Stomach (tissue), 9 donors: ENCODE results near the gene KCNIP4. TPM values are rescaled to one million over a fixed set of nuclear protein-coding genes. Genes with fewer than 3 reads are reported as not detected.

Experiments used
- DNase-seq, 2 donors: peaks; one replicate each; pipeline versions ENCODE4 v3.0.0 to v3.0.0-alpha.2; 2013 to 2019
- H3K27ac ChIP-seq, 5 donors: fragments of 200-600 bp in 4 of 5; sonication (generic) in 4 of 5; one replicate each; pipeline ENCODE4 v1.5.1; 2013 to 2019; ENCODE audit warnings: mild to moderate bottlenecking in 1 of 5, moderate library complexity in 1 of 5
- H3K27me3 ChIP-seq, 3 donors: fragments of 200-600 bp; sonication (generic); one replicate each; pipeline ENCODE4 v1.5.1; 2017 to 2019; ENCODE audit warnings: mixed run types in 1 of 3
- H3K36me3 ChIP-seq, 4 donors: fragments of 200-600 bp; sonication (generic); 1 replicate in 3 of 4; 2 replicates in 1 of 4; pipeline ENCODE4 v1.5.1; 2016 to 2019
- H3K4me1 ChIP-seq, 4 donors: fragments of 200-600 bp; sonication (generic); one replicate each; pipeline ENCODE4 v1.5.1; 2016 to 2019
- H3K4me3 ChIP-seq, 4 donors: fragments of 200-600 bp; sonication (generic) in 3 of 4; one replicate each; pipeline ENCODE4 v1.5.1; 2016 to 2019; ENCODE audit warnings: mild to moderate bottlenecking in 1 of 4
- H3K9me3 ChIP-seq, 4 donors: fragments of 200-600 bp; sonication (generic); one replicate each; pipeline ENCODE4 v1.5.1; 2016 to 2019
- EP300 ChIP-seq: sonication (generic); formaldehyde crosslinking; IDR thresholded peaks from one replicate; pipeline ENCODE4 v1.6.1; 2017; ENCODE audit warnings: antibody characterized with exemption
- POLR2A ChIP-seq, 4 donors: fragments of 450-650 bp; IDR thresholded peaks; one replicate each; pipeline ENCODE4 v1.6.1; 2016; ENCODE audit warnings: antibody characterized with exemption in 4 of 4, control low read depth in 2 of 4, mild to moderate bottlenecking in 1 of 4, moderate library complexity in 1 of 4
- POLR2AphosphoS5 ChIP-seq, 3 donors: sonication (generic); formaldehyde crosslinking; IDR thresholded peaks; one replicate each; pipeline ENCODE4 v1.6.1; 2016; ENCODE audit warnings: antibody characterized with exemption in 3 of 3
- WGBS, 5 donors: extraction: QIAGEN DNeasy Blood & Tissue Kit in 3 of 5; methylation state at CpG; one replicate each; pipeline versions ENCODE4 v1.1.5 to v1.1.7; 2013 to 2018; 5-methylcytosine and 5-hydroxymethylcytosine counted together
- intact Hi-C: fragments of 100-400 bp; cut with DNase I; formaldehyde crosslinking; loops from one replicate; pipeline ENCODE4 v1.15.1; 2023; ENCODE audit warnings: low total_unique reads
- polyA plus RNA-seq, 3 donors: library from polyadenylated mRNA; stranded (reverse); fragments of 200-250 nt; gene quantifications; one replicate each; pipeline ENCODE4 v1.2.3, GENCODE V29; 2013
- total RNA-seq, 5 donors: library from RNA; depleted of rRNA; stranded (reverse); fragments of >200 nt; gene quantifications; one replicate each; pipeline versions ENCODE4 v1.1.0 to v1.2.3, GENCODE V29; 2014 to 2016
- TF ChIP-seq, protein P1 (sequence below), 7 experiments: fragments of 450-650 bp in 4 of 7; fragments of 200-600 bp in 3 of 7; sonication (generic) in 3 of 7; IDR thresholded peaks; one replicate each; pipeline ENCODE4 v1.5.1; 2016 to 2019; ENCODE audit warnings: antibody characterized with exemption in 7 of 7, control low read depth in 2 of 7, mild to moderate bottlenecking in 1 of 7
- donor health status: healthy with polysubstance abuse.
- donor health status: Bipolar disorder and iron deficiency.
- donor health status: healthy.

KCNIP4 gene
- total and polyA plus RNA-seq, 8 donors = 0.23 to 1.8 (median 1.3) TPM; not detected in 4

DNA sequence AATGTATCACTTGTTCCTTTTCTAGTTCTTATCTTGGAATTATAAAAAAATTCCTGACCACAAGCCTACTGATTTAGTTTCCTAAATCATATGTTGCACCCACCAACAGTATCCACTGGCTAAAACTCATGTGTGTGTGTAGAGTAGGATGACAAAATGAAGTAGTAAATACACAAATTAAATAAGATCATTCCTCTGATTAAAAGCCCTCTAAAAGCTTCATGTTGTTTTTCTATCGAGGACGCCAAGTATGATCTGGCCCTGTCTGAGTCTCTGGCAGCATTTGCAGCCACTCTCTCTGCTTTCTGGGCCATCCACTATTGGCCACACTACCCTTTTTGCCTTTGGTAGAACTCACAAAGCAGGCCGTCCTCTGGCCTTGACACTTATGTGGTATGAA lies 1064.9 kb downstream of the KCNIP4 start:
- no peaks in the 10 kb centered on the region for H3K36me3 ChIP-seq
- intact Hi-C loops = no loop called here
- H3K9me3 ChIP-seq = peaks cover 0 to 5% (median 0%) of the 10 kb centered on the region in 4 donors
- WGBS, 5 donors = 66 to 88% (median 78%) methylated on average over 3 of the region's 3 CpGs
- no peak for DNase-seq
- H3K4me3 ChIP-seq = no peak overlapping the region
- no peaks in the 10 kb centered on the region for H3K27me3 ChIP-seq
- no peak for TF ChIP-seq EP300
- TF ChIP-seq POLR2A (IDR thresholded peaks at IDR 0.05) = no peak
- TF ChIP-seq, protein P1, sequence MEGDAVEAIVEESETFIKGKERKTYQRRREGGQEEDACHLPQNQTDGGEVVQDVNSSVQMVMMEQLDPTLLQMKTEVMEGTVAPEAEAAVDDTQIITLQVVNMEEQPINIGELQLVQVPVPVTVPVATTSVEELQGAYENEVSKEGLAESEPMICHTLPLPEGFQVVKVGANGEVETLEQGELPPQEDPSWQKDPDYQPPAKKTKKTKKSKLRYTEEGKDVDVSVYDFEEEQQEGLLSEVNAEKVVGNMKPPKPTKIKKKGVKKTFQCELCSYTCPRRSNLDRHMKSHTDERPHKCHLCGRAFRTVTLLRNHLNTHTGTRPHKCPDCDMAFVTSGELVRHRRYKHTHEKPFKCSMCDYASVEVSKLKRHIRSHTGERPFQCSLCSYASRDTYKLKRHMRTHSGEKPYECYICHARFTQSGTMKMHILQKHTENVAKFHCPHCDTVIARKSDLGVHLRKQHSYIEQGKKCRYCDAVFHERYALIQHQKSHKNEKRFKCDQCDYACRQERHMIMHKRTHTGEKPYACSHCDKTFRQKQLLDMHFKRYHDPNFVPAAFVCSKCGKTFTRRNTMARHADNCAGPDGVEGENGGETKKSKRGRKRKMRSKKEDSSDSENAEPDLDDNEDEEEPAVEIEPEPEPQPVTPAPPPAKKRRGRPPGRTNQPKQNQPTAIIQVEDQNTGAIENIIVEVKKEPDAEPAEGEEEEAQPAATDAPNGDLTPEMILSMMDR (IDR thresholded peaks at IDR 0.05) = no peak
- TF ChIP-seq POLR2AphosphoS5 (IDR thresholded peaks at IDR 0.05) = no peak
- H3K4me1 ChIP-seq = no peaks in the 10 kb centered on the region
- no peak overlapping the region for H3K27ac ChIP-seq

- intact Hi-C loops = no loop called here
- Histone ChIP-seq H3K27me3 (no peaks in the 10 kb centered on the region), H3K4me3 (no peak overlapping the region), H3K9me3 (peaks cover 0 to 5% (median 0%) of the 10 kb centered on the region in 4 donors), H3K27ac (no peak overlapping the region), H3K36me3 (no peaks in the 10 kb centered on the region), H3K4me1 (no peaks in the 10 kb centered on the region)
- 39 to 64% (median 49%) methylated on average over 5 of the region's 5 CpGs for WGBS, 5 donors
- no peak for TF ChIP-seq POLR2AphosphoS5 (IDR thresholded peaks at IDR 0.05)
- no peak for TF ChIP-seq POLR2A (IDR thresholded peaks at IDR 0.05)
- TF ChIP-seq EP300 = no peak
- TF ChIP-seq, protein P1 (IDR thresholded peaks at IDR 0.05) = no peak
- DNase-seq = peak in 1 of 2 donors; percentile 3
These were observed 1065.3 kb downstream of the KCNIP4 start for GRCh38 chr4:20883231-20883630.

GRCh38 chr4:20882500-20882899 lies 1066.1 kb downstream of the KCNIP4 start:
- Histone ChIP-seq H3K27ac (no peak overlapping the region), H3K27me3 (no peaks in the 10 kb centered on the region), H3K4me3 (no peak overlapping the region), H3K9me3 (peaks cover 0 to 5% (median 0%) of the 10 kb centered on the region in 4 donors), H3K36me3 (no peaks in the 10 kb centered on the region), H3K4me1 (no peaks in the 10 kb centered on the region)
- 45 to 63% (median 52%) methylated on average over 11 of the region's 11 CpGs for WGBS, 5 donors
- peak in 1 of 2 donors; percentile 2 for DNase-seq
- TF ChIP-seq POLR2AphosphoS5 (IDR thresholded peaks at IDR 0.05) (no peak), POLR2A (IDR thresholded peaks at IDR 0.05) (no peak), EP300 (no peak)
- TF ChIP-seq, protein P1 (IDR thresholded peaks at IDR 0.05) = no peak
- intact Hi-C loops = no loop called here

- Histone ChIP-seq H3K27ac (no peak overlapping the region), H3K27me3 (no peaks in the 10 kb centered on the region), H3K9me3 (peaks cover 0 to 5% (median 0%) of the 10 kb centered on the region in 4 donors), H3K4me3 (no peak overlapping the region), H3K4me1 (no peaks in the 10 kb centered on the region), H3K36me3 (no peaks in the 10 kb centered on the region)
- TF ChIP-seq POLR2A (IDR thresholded peaks at IDR 0.05) (no peak), POLR2AphosphoS5 (IDR thresholded peaks at IDR 0.05) (no peak), EP300 (no peak)
- intact Hi-C loops = no loop called here
- DNase-seq = no peak
- WGBS, 5 donors = 74 to 80% (median 79%) methylated on average over 2 of the region's 2 CpGs
These were observed 1066.9 kb downstream of the KCNIP4 start for GRCh38 chr4:20881658-20882057.

GRCh38 chr4:20878806-20879205 lies 1069.8 kb downstream of the KCNIP4 start:
- 58 to 78% (median 68%) methylated on average over 5 of the region's 5 CpGs for WGBS, 5 donors
- intact Hi-C loops = no loop called here

More at GRCh38 chr4:20878806-20879205, 1069.8 kb downstream of the KCNIP4 start:
- no peaks in the 10 kb centered on the region for H3K36me3 ChIP-seq
- TF ChIP-seq EP300 (no peak), POLR2AphosphoS5 (IDR thresholded peaks at IDR 0.05) (no peak), POLR2A (IDR thresholded peaks at IDR 0.05) (no peak)
- TF ChIP-seq, protein P1 (IDR thresholded peaks at IDR 0.05) = no peak
- no peaks in the 10 kb centered on the region for H3K9me3 ChIP-seq
- DNase-seq = no peak
- H3K4me3 ChIP-seq = no peak overlapping the region
- H3K4me1 ChIP-seq = no peaks in the 10 kb centered on the region
- no peaks in the 10 kb centered on the region for H3K27me3 ChIP-seq
- no peak overlapping the region for H3K27ac ChIP-seq
